Colonic mucosa (tissue), 4 donors: ENCODE data around the gene ZER1. TPM values are rescaled to one million over a fixed set of nuclear protein-coding genes. Genes with fewer than 3 reads are reported as not detected.
"Not testable (repeated sequence)": the region's sequence is repeated elsewhere in the genome, so short reads cannot be mapped to it uniquely, and the experiment has no call there.

Experiments used
- DNase-seq: peaks from one replicate; pipeline ENCODE4 v3.0.0-alpha.2; 2020
- H3K27ac ChIP-seq: fragments of 200-600 bp; one replicate; pipeline ENCODE4 v1.8.0; 2021
- H3K27me3 ChIP-seq: fragments of 200-600 bp; one replicate; pipeline ENCODE4 v1.8.0; 2021
- H3K36me3 ChIP-seq: fragments of 200-600 bp; one replicate; pipeline ENCODE4 v1.8.0; 2021
- H3K4me1 ChIP-seq: fragments of 200-600 bp; one replicate; pipeline ENCODE4 v1.8.0; 2021; ENCODE audit warnings: mild to moderate bottlenecking
- H3K4me3 ChIP-seq: fragments of 200-600 bp; one replicate; pipeline ENCODE4 v1.8.0; 2021
- H3K9ac ChIP-seq, 2 donors: one replicate each; pipeline ENCODE4 v1.7.0; 2013; ENCODE audit warnings: control low read depth in 2 of 2, low read depth in 2 of 2, low read length in 2 of 2
- H3K9me3 ChIP-seq: fragments of 200-600 bp; one replicate; pipeline ENCODE4 v1.8.0; 2021
- intact Hi-C: fragments of 100-400 bp; cut with DNase I; formaldehyde crosslinking; loops from one replicate; pipeline ENCODE4 v1.14.1; 2022
- total RNA-seq, 2 donors: library from RNA; stranded (reverse); fragmentation: NEBNext Ultra II Directional in 1 of 2; extraction: Animal tissue kit (Norgen Biotek cat#: 25700) in 1 of 2; gene quantifications; one replicate each; pipeline ENCODE4 v1.2.1, GENCODE V29; 2021
- TF ChIP-seq, protein P1 (sequence below): fragments of 200-600 bp; IDR thresholded peaks from one replicate; pipeline ENCODE4 v1.8.0; 2022; ENCODE audit warnings: antibody characterized with exemption, mild to moderate bottlenecking
- donor health status: healthy.
- donor health status: DM: no; HTN: no; CAD: no.
- donor health status: DM: no; HTN: no; CAD: no.

ZER1 gene
- total RNA-seq, 2 donors from 2014 or later: 35.1 to 54.7 TPM

DNA sequence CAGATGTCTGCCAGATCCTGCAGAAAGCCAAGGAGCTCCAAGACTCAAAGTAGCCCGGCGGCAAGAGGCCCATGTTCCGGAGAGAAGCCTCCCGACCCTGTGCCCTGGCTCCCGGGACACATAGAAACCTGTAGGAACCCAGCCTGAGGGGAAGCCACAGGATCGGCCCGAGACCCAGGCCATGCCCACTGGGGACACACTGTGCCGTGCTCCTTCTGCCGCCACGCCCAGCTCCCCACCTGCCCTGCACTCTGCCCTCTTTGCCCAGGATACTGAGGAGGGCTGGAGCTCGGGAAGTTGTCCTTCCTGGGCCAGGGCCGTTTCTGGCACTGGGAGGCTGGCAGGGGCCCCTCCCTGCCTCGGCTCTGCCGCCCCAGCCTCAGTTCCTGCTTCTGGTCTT is 36.1 kb upstream of the ZER1 start:
- intact Hi-C loops: no loop called here

DNA sequence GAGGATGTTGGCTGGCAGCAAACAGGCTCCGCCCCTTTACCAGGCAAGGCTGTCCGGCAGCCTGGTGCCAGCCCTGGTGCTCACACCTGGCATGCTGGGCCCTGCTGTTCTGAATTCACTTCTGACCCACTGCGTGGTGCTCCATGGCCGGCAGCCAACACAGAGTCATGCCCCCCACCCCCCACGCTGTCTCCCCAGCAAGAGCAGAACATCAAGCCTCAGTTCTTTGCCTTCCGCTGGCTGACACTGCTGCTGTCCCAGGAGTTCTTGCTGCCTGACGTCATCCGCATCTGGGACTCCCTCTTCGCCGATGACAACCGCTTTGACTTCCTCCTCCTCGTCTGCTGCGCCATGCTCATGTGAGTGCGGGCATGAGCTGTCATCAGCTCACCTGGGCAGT is 33.9 kb upstream of the ZER1 start:
- Histone ChIP-seq H3K27ac (no peak overlapping the region), H3K36me3 (no peaks in the 10 kb centered on the region), H3K4me3 (no peak overlapping the region), H3K27me3 (no peaks in the 10 kb centered on the region), H3K9me3 (no peaks in the 10 kb centered on the region), H3K9ac (no peak overlapping the region), H3K4me1 (no peaks in the 10 kb centered on the region)
- TF ChIP-seq, protein P1, sequence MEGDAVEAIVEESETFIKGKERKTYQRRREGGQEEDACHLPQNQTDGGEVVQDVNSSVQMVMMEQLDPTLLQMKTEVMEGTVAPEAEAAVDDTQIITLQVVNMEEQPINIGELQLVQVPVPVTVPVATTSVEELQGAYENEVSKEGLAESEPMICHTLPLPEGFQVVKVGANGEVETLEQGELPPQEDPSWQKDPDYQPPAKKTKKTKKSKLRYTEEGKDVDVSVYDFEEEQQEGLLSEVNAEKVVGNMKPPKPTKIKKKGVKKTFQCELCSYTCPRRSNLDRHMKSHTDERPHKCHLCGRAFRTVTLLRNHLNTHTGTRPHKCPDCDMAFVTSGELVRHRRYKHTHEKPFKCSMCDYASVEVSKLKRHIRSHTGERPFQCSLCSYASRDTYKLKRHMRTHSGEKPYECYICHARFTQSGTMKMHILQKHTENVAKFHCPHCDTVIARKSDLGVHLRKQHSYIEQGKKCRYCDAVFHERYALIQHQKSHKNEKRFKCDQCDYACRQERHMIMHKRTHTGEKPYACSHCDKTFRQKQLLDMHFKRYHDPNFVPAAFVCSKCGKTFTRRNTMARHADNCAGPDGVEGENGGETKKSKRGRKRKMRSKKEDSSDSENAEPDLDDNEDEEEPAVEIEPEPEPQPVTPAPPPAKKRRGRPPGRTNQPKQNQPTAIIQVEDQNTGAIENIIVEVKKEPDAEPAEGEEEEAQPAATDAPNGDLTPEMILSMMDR: no peak
- DNase-seq: no peak
- intact Hi-C loops: no loop called here

More for the DNA sequence above, 36.1 kb upstream of the ZER1 start:
- TF ChIP-seq, protein P1: no peak
- Histone ChIP-seq H3K9me3 (no peaks in the 10 kb centered on the region), H3K4me3 (no peak overlapping the region), H3K27ac (no peak overlapping the region), H3K36me3 (no peaks in the 10 kb centered on the region), H3K4me1 (no peaks in the 10 kb centered on the region), H3K9ac (no peak overlapping the region), H3K27me3 (no peaks in the 10 kb centered on the region)
- DNase-seq: no peak

DNA sequence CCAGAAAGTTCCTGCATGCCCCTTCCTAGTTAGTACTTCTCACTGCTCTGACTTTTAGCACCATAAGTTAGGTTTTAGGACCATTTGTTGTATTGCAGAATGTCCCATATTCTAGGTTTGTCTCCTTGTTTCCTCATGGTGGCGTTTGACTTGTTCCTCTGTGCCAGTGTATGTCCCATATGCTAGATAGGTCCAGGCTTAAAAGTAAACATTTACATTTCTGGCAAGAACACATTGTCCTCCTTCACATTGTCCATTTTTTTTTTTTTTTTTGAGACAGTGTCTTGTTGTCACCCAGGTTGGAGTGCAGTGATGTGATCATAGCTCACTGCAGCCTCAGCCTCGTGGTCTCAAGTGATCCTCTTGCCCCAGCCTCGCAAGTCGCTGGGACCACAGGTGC is 30.8 kb upstream of the ZER1 start:
- Histone ChIP-seq H3K9ac (no peak overlapping the region), H3K36me3 (peaks cover 10% of the 10 kb centered on the region), H3K27me3 (no peaks in the 10 kb centered on the region), H3K9me3 (no peaks in the 10 kb centered on the region), H3K27ac (no peak overlapping the region), H3K4me3 (no peak overlapping the region), H3K4me1 (no peaks in the 10 kb centered on the region)
- intact Hi-C loops: no loop called here
- TF ChIP-seq, protein P1: no peak
- no peak for DNase-seq

DNA sequence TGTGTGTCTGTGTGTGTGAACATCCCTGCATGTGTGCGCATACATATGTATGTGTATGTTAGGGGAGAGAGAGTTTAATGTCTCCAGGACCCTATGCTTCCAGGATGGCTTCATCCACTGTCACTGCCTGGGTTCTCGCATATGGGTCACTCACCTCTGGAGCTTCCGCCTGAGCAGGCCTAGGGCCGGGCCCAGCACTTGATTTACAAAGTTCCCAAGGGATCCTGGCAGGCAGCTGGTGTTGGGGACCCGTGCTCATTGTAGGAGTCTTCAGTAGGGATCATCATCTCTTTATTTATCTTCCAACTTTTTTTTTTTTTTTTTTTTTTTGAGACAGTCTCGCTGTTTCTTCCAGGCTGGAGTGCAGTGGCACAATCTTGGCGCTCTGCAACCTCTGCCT is 28.3 kb upstream of the ZER1 start:
- TF ChIP-seq, protein P1: no peak
- Histone ChIP-seq H3K9ac (no peak overlapping the region), H3K4me1 (no peaks in the 10 kb centered on the region), H3K27ac (no peak overlapping the region), H3K36me3 (peaks cover 10% of the 10 kb centered on the region), H3K9me3 (no peaks in the 10 kb centered on the region), H3K27me3 (no peaks in the 10 kb centered on the region), H3K4me3 (no peak overlapping the region)
- no peak for DNase-seq
- intact Hi-C loops: no loop called here

DNA sequence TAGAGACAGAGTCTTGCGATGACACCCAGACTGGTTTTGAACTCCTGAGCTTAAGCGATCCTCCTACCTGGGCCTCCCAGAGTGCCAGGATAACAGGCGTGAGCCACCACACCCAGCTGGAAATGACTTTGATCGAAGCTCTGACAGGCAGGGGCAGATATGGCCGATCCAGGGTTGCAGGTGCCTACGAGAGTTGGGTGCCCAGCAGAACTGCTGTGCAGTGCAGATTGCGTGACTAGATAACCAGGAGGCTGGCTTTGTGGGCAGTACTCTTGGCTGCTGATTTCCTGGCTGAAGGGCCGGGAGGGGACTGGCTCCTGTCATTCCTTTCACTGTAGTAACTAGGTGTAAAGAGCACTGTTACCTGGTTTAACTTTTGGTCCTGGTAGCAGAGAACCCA is 27.2 kb upstream of the ZER1 start:
- intact Hi-C loops: no loop called here
- Histone ChIP-seq H3K9me3 (no peaks in the 10 kb centered on the region), H3K27me3 (no peaks in the 10 kb centered on the region), H3K4me3 (no peak overlapping the region), H3K9ac (no peak overlapping the region), H3K4me1 (no peaks in the 10 kb centered on the region), H3K36me3 (peaks cover 10% of the 10 kb centered on the region), H3K27ac (no peak overlapping the region)
- TF ChIP-seq, protein P1: no peak
- DNase-seq: no peak

DNA sequence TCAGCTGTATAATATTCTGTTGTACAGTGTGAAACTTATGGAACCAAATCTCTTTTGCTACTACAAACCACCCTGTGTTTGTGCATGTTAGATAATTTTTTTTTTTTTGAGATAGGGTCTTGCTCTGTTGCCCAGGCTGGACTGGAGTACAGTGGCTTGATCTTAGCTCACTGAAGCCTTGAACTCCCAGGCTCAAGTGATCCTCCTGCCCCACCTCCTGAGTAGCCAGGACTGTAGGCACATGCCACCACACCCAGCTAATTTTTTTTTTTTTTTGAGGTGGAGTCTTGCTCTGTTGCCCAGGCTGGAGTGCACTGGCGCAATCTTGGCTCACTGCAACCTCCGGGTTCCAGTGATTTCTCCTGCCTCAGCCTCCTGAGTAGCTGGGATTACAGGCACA is 23.2 kb upstream of the ZER1 start:
- H3K4me1 ChIP-seq, H3K36me3 ChIP-seq, H3K9me3 ChIP-seq, H3K27me3 ChIP-seq, H3K9ac ChIP-seq, H3K27ac ChIP-seq, DNase-seq, H3K4me3 ChIP-seq, intact Hi-C loops: not testable (repeated sequence)
